Measurements from ENCODE around the gene PTK7.
"Not testable (repeated sequence)": the region's sequence is repeated elsewhere in the genome, so short reads cannot be mapped to it uniquely, and the experiment has no call there.

PTK7 gene

GRCh38 chr6:43075670-43076463 is at the start of gene PTK7:
Gene PTK7, plus strand, starts transcription at chr6:43076314. Its CDS starts 175 bp downstream, at chr6:43076489.
- no peak for DNase-seq (ENCODE audit: low read depth)

DNA sequence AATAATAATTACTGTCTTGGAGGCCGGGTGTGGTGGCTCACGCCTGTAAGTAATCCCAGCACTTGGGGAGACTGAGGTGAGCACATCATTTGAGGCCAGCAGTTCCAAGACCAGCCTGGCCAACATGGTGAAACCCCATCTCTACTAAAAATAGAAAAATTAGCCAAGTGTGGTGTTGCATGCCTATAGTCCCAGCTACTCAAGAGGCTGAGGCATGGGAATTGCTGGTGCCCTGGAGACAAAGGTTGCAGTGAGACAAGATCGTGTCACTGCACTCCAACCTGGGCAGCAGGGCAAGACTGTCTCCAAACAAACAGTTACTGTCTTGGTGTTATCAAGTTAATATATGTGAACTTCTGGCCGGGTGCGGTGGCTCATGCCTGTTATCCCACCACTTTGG is 49.7 kb upstream of the PTK7 start:
- no peak for DNase-seq (ENCODE audit: low read depth)

- DNase-seq (ENCODE audit: low read depth): no peak
These were observed 47.0 kb upstream of the PTK7 start for GRCh38 chr6:43029120-43029519.

GRCh38 chr6:43032326-43032725 is 43.8 kb upstream of the PTK7 start:
- DNase-seq (ENCODE audit: low read depth): no peak

- DNase-seq (ENCODE audit: low read depth): no peak
These were observed 42.5 kb upstream of the PTK7 start for GRCh38 chr6:43033496-43034189.

GRCh38 chr6:43034190-43034525 is 42.0 kb upstream of the PTK7 start:
- no peak for DNase-seq (ENCODE audit: low read depth)

GRCh38 chr6:43035495-43036194 is 40.5 kb upstream of the PTK7 start:
- no peak for DNase-seq (ENCODE audit: low read depth)

DNA sequence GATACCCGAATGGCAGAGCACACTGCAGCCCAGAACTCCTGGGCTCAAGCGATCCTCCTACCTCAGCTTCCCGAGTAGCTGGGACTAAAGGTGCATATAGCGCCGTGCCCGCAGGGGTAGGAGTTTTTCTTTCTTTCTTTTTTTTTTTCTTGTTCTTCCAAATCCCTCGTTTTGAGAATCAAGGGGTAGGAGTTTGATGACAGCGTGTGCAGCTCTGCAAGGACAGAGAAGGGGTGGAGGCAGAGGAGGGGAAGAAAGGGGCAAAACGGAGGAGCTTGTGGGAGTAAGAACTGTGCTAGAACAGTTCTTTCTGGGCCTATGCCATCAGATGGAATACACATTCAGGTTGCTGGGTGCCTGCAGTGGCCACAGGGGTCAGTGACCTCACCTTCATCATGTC is 39.4 kb upstream of the PTK7 start:
- no peak for DNase-seq (ENCODE audit: low read depth)

DNA sequence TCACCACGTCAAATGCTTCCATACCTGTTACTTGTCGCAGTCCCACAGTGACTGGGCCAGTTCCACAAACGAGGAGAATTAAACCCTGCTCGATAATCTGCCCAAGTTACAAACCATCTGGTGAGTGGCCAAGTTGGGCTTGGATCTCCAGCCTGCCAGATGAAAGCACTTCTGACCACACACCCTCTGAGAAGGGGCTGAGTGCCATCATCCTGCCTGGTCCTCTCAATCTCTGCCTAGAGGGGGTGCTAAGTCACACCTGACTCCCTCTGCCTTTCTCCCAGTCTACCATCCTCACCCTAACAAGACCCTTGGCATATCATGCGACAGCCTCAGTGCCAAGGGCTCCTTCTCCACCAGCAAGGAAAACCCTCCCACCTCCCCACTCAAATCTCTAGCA is 38.9 kb upstream of the PTK7 start:
- no peak for DNase-seq (ENCODE audit: low read depth)

DNA sequence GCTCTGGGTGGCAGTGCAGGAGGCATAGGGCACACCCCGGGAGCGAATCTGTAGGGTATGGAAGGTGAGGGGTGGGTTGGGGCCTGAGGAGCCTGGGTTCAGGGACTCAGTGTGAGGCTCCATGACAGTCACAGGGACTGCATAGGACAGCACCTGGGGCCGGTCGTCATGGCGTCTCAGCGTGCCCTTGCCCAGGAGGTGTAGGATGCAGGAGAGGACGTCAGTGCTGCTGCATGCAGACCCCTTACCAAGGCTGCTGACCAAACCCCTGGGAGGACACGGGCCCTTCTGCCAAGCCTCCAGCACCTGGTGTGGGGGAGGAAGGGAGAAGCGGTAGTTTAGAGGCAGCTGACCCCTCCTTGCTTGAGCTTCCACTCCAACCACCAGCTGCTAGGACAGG is 38.4 kb upstream of the PTK7 start:
- no peak for DNase-seq (ENCODE audit: low read depth)

GRCh38 chr6:43038727-43039126 is 37.4 kb upstream of the PTK7 start:
- DNase-seq (ENCODE audit: low read depth): no peak

GRCh38 chr6:43040542-43041257 is 35.4 kb upstream of the PTK7 start:
- DNase-seq (ENCODE audit: low read depth): no peak

- not testable (repeated sequence) for DNase-seq (ENCODE audit: low read depth)
These were observed 34.6 kb upstream of the PTK7 start for GRCh38 chr6:43041475-43041874.

- no peak for DNase-seq (ENCODE audit: low read depth)
These were observed 32.8 kb upstream of the PTK7 start for GRCh38 chr6:43043310-43043709.

DNA sequence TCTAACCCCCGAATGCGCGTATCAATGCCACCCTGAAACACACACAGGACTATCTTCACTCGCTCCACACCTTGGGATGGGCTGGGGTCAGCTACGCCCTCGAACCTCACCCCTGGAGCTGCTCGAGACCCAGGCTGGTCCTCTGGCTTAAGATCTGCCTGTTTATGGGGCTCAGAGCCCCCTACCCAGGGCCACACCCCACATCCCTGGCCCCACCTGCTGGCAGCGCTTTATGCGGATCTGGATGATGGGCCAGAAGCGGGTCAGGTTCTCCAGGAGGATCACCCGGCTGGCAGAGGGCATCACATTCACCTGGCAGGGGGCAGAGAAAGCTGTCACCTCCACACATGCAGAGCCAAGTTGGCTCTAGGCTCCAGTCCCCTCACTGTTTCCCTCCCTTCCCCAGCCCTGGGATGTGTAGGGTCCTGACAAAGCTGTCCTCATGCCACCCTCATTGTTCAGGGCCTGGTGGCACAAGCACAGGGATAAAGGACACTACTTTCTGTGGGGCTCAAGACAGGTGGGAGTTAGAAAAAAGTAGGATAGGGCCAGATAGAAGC is 30.7 kb upstream of the PTK7 start:
- DNase-seq (ENCODE audit: low read depth): no peak

DNA sequence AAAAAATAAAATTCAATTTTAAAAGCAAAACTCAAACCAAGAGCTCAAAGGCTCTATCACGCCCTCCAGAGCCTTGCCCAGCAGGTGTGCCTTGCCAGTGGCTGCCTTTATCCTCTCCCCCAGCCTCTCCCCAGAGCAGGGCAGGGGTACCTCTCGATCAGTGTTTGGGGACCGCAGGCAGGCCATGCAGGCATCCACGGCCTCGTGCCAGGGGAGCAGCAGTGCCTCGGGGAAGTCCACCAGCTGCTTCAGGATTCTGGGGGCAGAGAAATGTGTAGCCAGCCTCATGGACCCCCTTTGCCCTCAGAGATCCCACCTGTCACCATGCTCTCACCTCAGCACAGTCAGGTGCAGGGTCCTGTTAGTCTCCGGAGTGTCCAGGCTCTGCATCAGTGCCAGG is 28.1 kb upstream of the PTK7 start:
- no peak for DNase-seq (ENCODE audit: low read depth)

- DNase-seq (ENCODE audit: low read depth): no peak
These were observed 25.1 kb upstream of the PTK7 start for GRCh38 chr6:43050981-43051380.

DNA sequence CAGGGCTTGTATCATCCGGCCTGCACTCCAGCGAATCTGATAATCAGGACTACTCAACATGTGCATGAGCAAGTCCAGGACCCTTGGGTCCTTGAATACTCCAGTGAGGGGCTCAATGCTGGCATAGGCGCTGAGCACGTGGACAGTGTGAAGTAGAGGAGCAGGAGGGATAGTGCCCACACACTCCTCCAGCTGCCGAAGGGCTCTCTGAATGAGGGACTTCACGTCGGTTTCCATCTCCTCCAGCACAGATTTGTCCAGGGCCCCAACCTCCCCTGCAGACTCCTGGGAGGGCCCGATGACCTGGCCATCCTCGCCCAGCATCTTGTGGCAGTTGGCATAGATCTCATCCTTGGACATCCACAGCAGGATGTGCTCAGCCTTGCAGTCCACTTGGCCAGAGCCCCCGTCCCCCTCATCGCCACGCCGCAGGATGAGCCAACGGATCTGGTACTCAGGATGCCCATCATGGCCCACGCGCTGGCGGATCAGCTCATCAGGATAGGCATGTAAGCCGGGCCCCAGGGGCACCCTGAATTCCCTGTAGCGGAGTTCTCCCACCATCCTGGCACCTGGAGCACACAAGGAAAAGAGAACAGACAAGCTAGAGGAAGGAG is 23.8 kb upstream of the PTK7 start:
- DNase-seq (ENCODE audit: low read depth): no peak

DNA sequence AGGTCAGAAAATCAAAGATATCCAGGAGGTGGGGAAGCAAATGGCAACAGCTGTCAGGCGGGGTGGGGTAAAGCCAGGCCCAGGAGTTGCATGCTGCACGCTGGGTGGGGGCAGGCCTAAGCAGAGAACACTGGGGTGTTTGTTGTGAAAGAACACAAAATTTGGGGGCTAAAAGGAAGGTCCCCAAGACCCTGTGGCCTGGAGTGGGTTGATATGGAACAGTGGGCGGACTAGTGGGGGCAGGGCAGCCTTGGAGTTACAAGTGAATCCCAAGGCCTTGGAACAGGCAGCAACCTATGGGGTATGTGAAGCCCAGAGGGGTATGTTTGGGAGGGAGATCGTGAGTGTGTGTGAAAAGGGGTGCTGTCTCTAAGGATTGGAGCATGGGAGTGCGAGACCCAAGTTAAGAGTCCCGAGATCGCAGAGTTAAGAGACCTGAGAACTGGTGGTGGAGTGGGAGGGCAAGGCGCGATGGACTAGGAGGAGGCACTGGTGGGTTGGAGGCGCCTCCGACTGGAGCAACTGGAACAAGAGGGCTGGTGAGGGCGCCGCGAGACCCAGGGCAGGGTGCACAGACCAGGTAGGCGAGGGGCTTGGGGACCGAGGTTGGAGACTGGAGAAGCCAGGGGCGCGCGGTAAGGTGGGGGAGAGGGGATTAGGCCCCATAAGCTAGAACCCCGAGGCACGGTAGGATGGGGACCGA is 23.1 kb upstream of the PTK7 start:
- peak; percentile 9 for DNase-seq (ENCODE audit: low read depth)

- peak; percentile 84 for DNase-seq (ENCODE audit: low read depth)
These were observed 22.4 kb upstream of the PTK7 start, which contains the start of gene CUL7 for GRCh38 chr6:43053545-43054205. Gene CUL7, minus strand, starts transcription at chr6:43053851. Its CDS starts 1,063 bp downstream, at chr6:43052788.

All from activated T-helper 9 cell treated with anti-CD3 and anti-CD28 coated beads, Interleukin-2, amount 50 U/mL, for 16 hours (primary cell).